IPS DF 6.9 (cell line): Measurements from ENCODE around the gene BSCL2.
"Not testable (repeated sequence)": the region's sequence is repeated elsewhere in the genome, so short reads cannot be mapped to it uniquely, and the experiment has no call there.

Source experiments
- DNase-seq: peaks from one replicate; pipeline ENCODE4 v3.0.0-alpha.2; 2013; ENCODE audit warnings: low read depth, low spot score
- H3K27ac ChIP-seq: one replicate; pipeline ENCODE4 v1.5.1; 2013; ENCODE audit warnings: low read length, control low read depth
- H3K27me3 ChIP-seq: 2 replicates; pipeline ENCODE4 v1.6.1; 2013; ENCODE audit warnings: mild to moderate bottlenecking, low read length; ENCODE audit not compliant: control insufficient read depth, insufficient read depth
- H3K36me3 ChIP-seq: 2 replicates; pipeline ENCODE4 v1.6.1; 2013; ENCODE audit warnings: low read length; ENCODE audit not compliant: control insufficient read depth, insufficient read depth
- H3K4me1 ChIP-seq: 2 replicates; pipeline ENCODE4 v1.6.1; 2013; ENCODE audit warnings: low read length; ENCODE audit not compliant: control insufficient read depth, insufficient read depth
- H3K4me3 ChIP-seq: 2 replicates; pipeline ENCODE4 v1.5.1; 2013; ENCODE audit warnings: mild to moderate bottlenecking, low read length
- H3K9me3 ChIP-seq: 2 replicates; pipeline ENCODE4 v1.6.1; 2013; ENCODE audit warnings: low read length, inconsistent platforms; ENCODE audit not compliant: control insufficient read depth, insufficient read depth
- WGBS: extraction: QIAGEN DNeasy Blood & Tissue Kit; methylation state at CpG from one replicate; pipeline ENCODE4 v1.1.7; 2013; ENCODE audit warnings: mixed read lengths, missing lambda C conversion rate; ENCODE audit not compliant: insufficient read length, insufficient coverage; 5-methylcytosine and 5-hydroxymethylcytosine counted together

The BSCL2 gene

GRCh38 chr11:62706850-62707247 lies 375 bp downstream of the BSCL2 start:
- Histone ChIP-seq H3K4me3 (peak overlapping the region; percentile 70; the same call in 1 of the 2 replicates), H3K36me3 (no peaks in the 10 kb centered on the region), H3K4me1 (no peaks in the 10 kb centered on the region; the same call in 1 of the 2 replicates), H3K27ac (no peak overlapping the region), H3K27me3 (no peaks in the 10 kb centered on the region), H3K9me3 (no peaks in the 10 kb centered on the region)
- WGBS = no CpG with 5 or more reads among the region's 8 CpGs
- DNase-seq = no peak

GRCh38 chr11:62705880-62706849 lies 1.1 kb downstream of the BSCL2 start:
- Histone ChIP-seq H3K36me3 (no peaks in the 10 kb centered on the region), H3K27me3 (no peaks in the 10 kb centered on the region), H3K27ac (no peak overlapping the region), H3K4me3 (peak overlapping the region; percentile 70; the same call in 1 of the 2 replicates), H3K9me3 (no peaks in the 10 kb centered on the region), H3K4me1 (no peaks in the 10 kb centered on the region; the same call in 1 of the 2 replicates)
- no CpG with 5 or more reads among the region's 73 CpGs for WGBS
- DNase-seq = no peak

GRCh38 chr11:62705413-62705812 lies 1.8 kb downstream of the BSCL2 start:
- H3K27me3 ChIP-seq = no peaks in the 10 kb centered on the region
- H3K36me3 ChIP-seq = no peaks in the 10 kb centered on the region
- no CpG with 5 or more reads among the region's 7 CpGs for WGBS
- no peak for DNase-seq
- peak overlapping the region; percentile 57; the same call in 1 of the 2 replicates for H3K4me3 ChIP-seq
- no peaks in the 10 kb centered on the region for H3K9me3 ChIP-seq
- H3K27ac ChIP-seq = no peak overlapping the region
- no peaks in the 10 kb centered on the region; the same call in 1 of the 2 replicates for H3K4me1 ChIP-seq

GRCh38 chr11:62703921-62704320 lies 3.3 kb downstream of the BSCL2 start:
- H3K27ac ChIP-seq, H3K27me3 ChIP-seq, DNase-seq, H3K4me1 ChIP-seq, H3K36me3 ChIP-seq, H3K9me3 ChIP-seq, H3K4me3 ChIP-seq: not testable (repeated sequence)
- WGBS = no CpG with 5 or more reads among the region's 4 CpGs

- H3K27ac ChIP-seq = no peak overlapping the region
- peaks cover 3% of the 10 kb centered on the region; the same call in 1 of the 2 replicates for H3K36me3 ChIP-seq
- no peak for DNase-seq
- WGBS = no CpG with 5 or more reads among the region's 11 CpGs
- no peaks in the 10 kb centered on the region for H3K27me3 ChIP-seq
- no peaks in the 10 kb centered on the region for H3K4me1 ChIP-seq
- no peaks in the 10 kb centered on the region for H3K9me3 ChIP-seq
- H3K4me3 ChIP-seq = no peak overlapping the region
Measured at GRCh38 chr11:62702246-62702645, 5.0 kb downstream of the BSCL2 start.

GRCh38 chr11:62694455-62695167 lies 12.6 kb downstream of the BSCL2 start:
- no peak overlapping the region for H3K4me3 ChIP-seq
- peaks cover 17% of the 10 kb centered on the region; the same call in 1 of the 2 replicates for H3K36me3 ChIP-seq
- no peaks in the 10 kb centered on the region for H3K9me3 ChIP-seq
- H3K4me1 ChIP-seq = no peaks in the 10 kb centered on the region
- no peak for DNase-seq
- no peak overlapping the region for H3K27ac ChIP-seq
- no peaks in the 10 kb centered on the region for H3K27me3 ChIP-seq
- WGBS = no CpG with 5 or more reads among the region's 14 CpGs

GRCh38 chr11:62693624-62694023 lies 13.6 kb downstream of the BSCL2 start:
- H3K27me3 ChIP-seq, H3K4me3 ChIP-seq, H3K4me1 ChIP-seq, DNase-seq, H3K9me3 ChIP-seq, H3K27ac ChIP-seq: not testable (repeated sequence)
- H3K36me3 ChIP-seq = peaks cover 16% of the 10 kb centered on the region; the same call in 1 of the 2 replicates
- WGBS = no CpG with 5 or more reads among the region's 4 CpGs

GRCh38 chr11:62689421-62690183 lies 17.6 kb downstream of the BSCL2 start, which contains the start of gene LRRN4CL:
TSS of gene LRRN4CL (minus strand) at chr11:62689530. CDS start at chr11:62688508, 1,022 bp downstream.
- H3K4me3 ChIP-seq = no peak within 1 kb of the TSS
- H3K36me3 ChIP-seq = peaks cover 16% of the 10 kb centered on the region
- H3K9me3 ChIP-seq = no peaks in the 10 kb centered on the region
- WGBS = no CpG with 5 or more reads among the region's 11 CpGs
- no peaks in the 10 kb centered on the region for H3K4me1 ChIP-seq
- no peak within 1 kb of the TSS for H3K27ac ChIP-seq
- no peaks in the 10 kb centered on the region for H3K27me3 ChIP-seq
- no peak for DNase-seq

- Histone ChIP-seq H3K9me3 (no peaks in the 10 kb centered on the region), H3K4me3 (no peak overlapping the region), H3K4me1 (no peaks in the 10 kb centered on the region), H3K27me3 (no peaks in the 10 kb centered on the region), H3K36me3 (peaks cover 16% of the 10 kb centered on the region), H3K27ac (no peak overlapping the region)
- no CpG with 5 or more reads among the region's 1 CpG for WGBS
- no peak for DNase-seq
Measured at GRCh38 chr11:62688491-62688890, 18.7 kb downstream of the BSCL2 start.
